Activated CD4-positive, alpha-beta T cell treated with anti-CD3 and anti-CD28 coated beads for 36 hours (primary cell): ENCODE measurements around the gene BRK1. TPM values are rescaled to one million over a fixed set of nuclear protein-coding genes. Genes with fewer than 3 reads are reported as not detected.

Experiments
- total RNA-seq, 2 experiments: library from RNA; stranded (reverse); gene quantifications; one replicate each; pipeline ENCODE4 v1.2.3, GENCODE V29; 2021

BRK1 gene
- total RNA-seq, 2 experiments from 2014 or later: 83.4 to 86.6 TPM

Other genes with a start within 250 kb of the BRK1 start
- gene CIDEC, start 235.4 kb upstream of the BRK1 start, total RNA-seq: not detected
- gene JAGN1, start 225.1 kb upstream of the BRK1 start, total RNA-seq: 10 to 100 TPM; 27.1 to 33.0 TPM
- 1 to 10 TPM; 2.3 to 3.1 TPM for gene IL17RE, start 212.8 kb upstream of the BRK1 start, total RNA-seq
- under 1 TPM; 0.25 to 0.50 TPM for gene IL17RC, start 198.6 kb upstream of the BRK1 start, total RNA-seq
- 10 to 100 TPM; 12.6 to 14.7 TPM for gene CRELD1, start 181.8 kb upstream of the BRK1 start, total RNA-seq
- gene PRRT3, start 163.3 kb upstream of the BRK1 start, total RNA-seq: 1 to 10 TPM; 8.1 to 9.7 TPM
- gene EMC3, start 128.8 kb upstream of the BRK1 start, total RNA-seq: 10 to 100 TPM; 37.2 to 38.4 TPM
- 10 to 100 TPM; 86.4 to 87.7 TPM for gene FANCD2, start 89.2 kb upstream of the BRK1 start, total RNA-seq
- gene FANCD2OS, start 7.4 kb upstream of the BRK1 start, total RNA-seq: not detected
- 10 to 100 TPM; 49.8 to 52.4 TPM for gene VHL, start 26.1 kb downstream of the BRK1 start, total RNA-seq
- 1 to 10 TPM; 3.9 to 4.0 TPM for gene IRAK2, start 49.2 kb downstream of the BRK1 start, total RNA-seq
- 10 to 100 TPM; 40.0 to 40.2 TPM for gene TATDN2, start 132.8 kb downstream of the BRK1 start, total RNA-seq
- gene GHRL, start 177.3 kb downstream of the BRK1 start, total RNA-seq: under 1 TPM; 0.19 to 0.30 TPM
- 10 to 100 TPM; 89.9 to 92.0 TPM for gene SEC13, start 205.4 kb downstream of the BRK1 start, total RNA-seq